B cell (primary cell): Measurements from ENCODE around the gene CPM. TPM values are rescaled to one million over a fixed set of nuclear protein-coding genes. Genes with fewer than 3 reads are reported as not detected.

Experiments used
- ATAC-seq: fragments of 200-7000 bp; cut with Tn5 transposase; one replicate; pipeline ENCODE4 v1.10.0; 2021; ENCODE audit warnings: low read depth, mild to moderate bottlenecking, moderate number of reproducible peaks, moderate library complexity
- CTCF ChIA-PET: fragments of 350-600 bp; sonication (Branson Sonifier 250); formaldehyde crosslinking; loops from one replicate; lab custom pipeline; 2021; ENCODE audit warnings: antibody characterized with exemption, inconsistent platforms; lab: Charles Lee
- POLR2A ChIA-PET: fragments of 350-600 bp; sonication (Branson Sonifier 250); formaldehyde crosslinking; loops from one replicate; lab custom pipeline; 2021; ENCODE audit warnings: antibody characterized with exemption; lab: Charles Lee
- DNase-seq: peaks from one replicate; pipeline ENCODE4 v3.0.0; 2013
- H2AFZ ChIP-seq: 2 replicates; pipeline ENCODE4 v1.6.1; 2012; ENCODE audit warnings: mild to moderate bottlenecking, low read depth, low read length; ENCODE audit not compliant: insufficient read depth, poor library complexity, severe bottlenecking
- H3K27ac ChIP-seq, 2 donors: 1 replicate in 1 of 2; 2 replicates in 1 of 2; pipeline ENCODE4 v1.5.1; 2012 to 2013; ENCODE audit warnings: low read length in 2 of 2, mild to moderate bottlenecking in 2 of 2, moderate library complexity in 1 of 2
- H3K27me3 ChIP-seq, 4 experiments: fragments of 200-600 bp in 1 of 4; sonication (generic) in 1 of 4; replicated peaks in 1 of 4; 1 replicate in 2 of 4; 2 replicates in 2 of 4; pipeline versions ENCODE4 v1.6.1 to v1.7.0; 2013 to 2016; ENCODE audit warnings: low read length in 3 of 4, mild to moderate bottlenecking in 2 of 4, mixed read lengths in 1 of 4, moderate library complexity in 1 of 4; ENCODE audit not compliant: insufficient read depth in 4 of 4, control insufficient read depth in 3 of 4; ENCODE audit errors: control extremely low read depth in 1 of 4
- H3K36me3 ChIP-seq, 2 experiments: replicated peaks in 1 of 2; 1 replicate in 1 of 2; 2 replicates in 1 of 2; pipeline versions ENCODE4 v1.6.1 to v1.7.1; 2013; ENCODE audit warnings: low read length in 1 of 2; ENCODE audit not compliant: insufficient read depth in 2 of 2, control insufficient read depth in 1 of 2; ENCODE audit errors: control extremely low read depth in 1 of 2, extremely low read depth in 1 of 2
- H3K4me1 ChIP-seq, 2 donors: fragments of 200-600 bp in 1 of 2; sonication (generic) in 1 of 2; 1 replicate in 1 of 2; 2 replicates in 1 of 2; pipeline versions ENCODE4 v1.5.1 to v1.6.1; 2013 to 2017; ENCODE audit warnings: low read length in 2 of 2; ENCODE audit not compliant: control insufficient read depth in 2 of 2, insufficient read depth in 2 of 2
- H3K4me2 ChIP-seq: replicated peaks from 2 replicates; pipeline ENCODE3; 2012; ENCODE audit warnings: mild to moderate bottlenecking, low read depth, low read length; ENCODE audit not compliant: poor library complexity, severe bottlenecking
- H3K4me3 ChIP-seq, 5 experiments: fragments of 200-600 bp in 1 of 5; sonication (generic) in 1 of 5; 1 replicate in 3 of 5; 2 replicates in 2 of 5; pipeline versions ENCODE4 v1.5.1 to v1.7.0; 2011 to 2016; ENCODE audit warnings: low read length in 4 of 5, mild to moderate bottlenecking in 4 of 5, low read depth in 2 of 5, control low read depth in 1 of 5, moderate library complexity in 1 of 5; ENCODE audit not compliant: insufficient read depth in 1 of 5; ENCODE audit errors: control extremely low read depth in 1 of 5, extremely low read depth in 1 of 5
- H3K79me2 ChIP-seq: fragments of 200-600 bp; sonication (generic); one replicate; pipeline ENCODE4 v1.6.0; 2016; ENCODE audit warnings: low read length; ENCODE audit not compliant: control insufficient read depth, insufficient read depth
- H3K9ac ChIP-seq: fragments of 200-600 bp; sonication (generic); 2 replicates; pipeline ENCODE4 v1.6.1; 2017; ENCODE audit warnings: mild to moderate bottlenecking, low read length, moderate library complexity
- H3K9me3 ChIP-seq, 3 donors: one replicate each; pipeline versions ENCODE4 v1.6.1 to v1.7.1; 2013; ENCODE audit warnings: low read length in 2 of 3; ENCODE audit not compliant: control insufficient read depth in 2 of 3, insufficient read depth in 1 of 3; ENCODE audit errors: control extremely low read depth in 1 of 3
- H4K20me1 ChIP-seq: 2 replicates; pipeline ENCODE4 v1.6.0; 2012; ENCODE audit warnings: mild to moderate bottlenecking, low read length; ENCODE audit not compliant: insufficient read depth, control insufficient read depth, poor library complexity, severe bottlenecking
- H3K27ac Mint-ChIP-seq: one replicate; pipeline ENCODE4 v1.8.0; 2021; ENCODE audit warnings: mixed read lengths
- H3K27me3 Mint-ChIP-seq: one replicate; pipeline ENCODE4 v1.8.0; 2021; ENCODE audit warnings: mixed read lengths
- H3K4me1 Mint-ChIP-seq: one replicate; pipeline ENCODE4 v1.8.0; 2021; ENCODE audit warnings: mixed read lengths
- H3K4me3 Mint-ChIP-seq: one replicate; pipeline ENCODE4 v1.8.0; 2021; ENCODE audit warnings: mixed read lengths
- H3K9me3 Mint-ChIP-seq: one replicate; pipeline ENCODE4 v1.8.0; 2022; ENCODE audit warnings: mixed read lengths; ENCODE audit not compliant: insufficient read depth
- EZH2 ChIP-seq: IDR thresholded peaks from 2 replicates; pipeline ENCODE4 v1.6.1; 2012; ENCODE audit warnings: borderline replicate concordance, low read depth, mild to moderate bottlenecking, moderate library complexity, low read length; ENCODE audit not compliant: insufficient read depth, poor library complexity, severe bottlenecking
- WGBS: methylation state at CpG from one replicate; pipeline ENCODE4 v1.1.5; 2013; ENCODE audit warnings: missing lambda C conversion rate; ENCODE audit not compliant: insufficient coverage; 5-methylcytosine and 5-hydroxymethylcytosine counted together
- intact Hi-C: fragments of 100-400 bp; cut with micrococcal nuclease; formaldehyde crosslinking; loops from one replicate; pipeline ENCODE4 v1.10.0; 2022
- polyA plus RNA-seq: library from polyadenylated mRNA; depleted of rRNA; stranded (reverse); fragments of >200 nt; gene quantifications from 2 replicates; pipeline ENCODE4 v1.2.3, GENCODE V29; 2012
- total RNA-seq, 2 donors: library from RNA; stranded (reverse); fragments of 120-200 nt in 1 of 2; gene quantifications; 1 replicate in 1 of 2; 2 replicates in 1 of 2; pipeline versions ENCODE4 v1.2.3 to v1.2.4, GENCODE V29; 2013 to 2022
- TF ChIP-seq, protein P1 (sequence below): fragments of 200-600 bp; IDR thresholded peaks from one replicate; pipeline ENCODE4 v1.8.0; 2022; ENCODE audit warnings: antibody characterized with exemption, mild to moderate bottlenecking

Gene CPM
- total and polyA plus RNA-seq, 2 donors (not counting 1 experiment from before 2014, with no cell fraction given): 1.2 to 5.0 TPM

DNA sequence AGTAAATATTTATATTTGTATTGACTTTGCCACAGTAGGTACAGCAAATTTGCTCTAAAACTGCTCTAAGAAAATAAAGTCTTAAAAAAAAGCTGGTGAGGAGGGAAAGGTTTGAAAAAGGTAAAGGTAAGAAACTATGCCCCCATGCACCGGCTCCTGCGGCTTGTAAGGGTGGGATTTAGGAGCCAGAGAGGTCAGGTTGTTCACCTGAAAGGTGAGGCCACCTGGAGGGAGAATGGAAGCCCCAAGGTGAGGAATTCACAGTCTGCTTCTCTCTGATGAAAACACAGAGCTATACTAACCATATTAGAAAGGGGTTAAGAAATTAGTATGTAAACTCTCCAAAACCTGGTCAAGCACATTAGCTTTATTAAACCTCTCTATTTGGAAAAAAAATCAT, 31.8 kb downstream of the CPM start:
- intact Hi-C loops: no loop called here
- no peak overlapping the region for H2AFZ ChIP-seq
- no peaks in the 10 kb centered on the region for H3K36me3 ChIP-seq
- H3K4me2 ChIP-seq: no peak overlapping the region
- TF ChIP-seq, protein P1, sequence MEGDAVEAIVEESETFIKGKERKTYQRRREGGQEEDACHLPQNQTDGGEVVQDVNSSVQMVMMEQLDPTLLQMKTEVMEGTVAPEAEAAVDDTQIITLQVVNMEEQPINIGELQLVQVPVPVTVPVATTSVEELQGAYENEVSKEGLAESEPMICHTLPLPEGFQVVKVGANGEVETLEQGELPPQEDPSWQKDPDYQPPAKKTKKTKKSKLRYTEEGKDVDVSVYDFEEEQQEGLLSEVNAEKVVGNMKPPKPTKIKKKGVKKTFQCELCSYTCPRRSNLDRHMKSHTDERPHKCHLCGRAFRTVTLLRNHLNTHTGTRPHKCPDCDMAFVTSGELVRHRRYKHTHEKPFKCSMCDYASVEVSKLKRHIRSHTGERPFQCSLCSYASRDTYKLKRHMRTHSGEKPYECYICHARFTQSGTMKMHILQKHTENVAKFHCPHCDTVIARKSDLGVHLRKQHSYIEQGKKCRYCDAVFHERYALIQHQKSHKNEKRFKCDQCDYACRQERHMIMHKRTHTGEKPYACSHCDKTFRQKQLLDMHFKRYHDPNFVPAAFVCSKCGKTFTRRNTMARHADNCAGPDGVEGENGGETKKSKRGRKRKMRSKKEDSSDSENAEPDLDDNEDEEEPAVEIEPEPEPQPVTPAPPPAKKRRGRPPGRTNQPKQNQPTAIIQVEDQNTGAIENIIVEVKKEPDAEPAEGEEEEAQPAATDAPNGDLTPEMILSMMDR: no peak
- TF ChIP-seq EZH2: no peak
- no peaks in the 10 kb centered on the region for H3K27me3 ChIP-seq
- no peak overlapping the region for H3K9ac ChIP-seq
- ATAC-seq (no peak), DNase-seq (no peak)
- H4K20me1 ChIP-seq: no peaks in the 10 kb centered on the region
- peaks cover 64% of the 10 kb centered on the region for H3K4me1 Mint-ChIP-seq
- WGBS: 100% methylated on average over 2 of the region's 2 CpGs
- no peaks in the 10 kb centered on the region for H3K9me3 Mint-ChIP-seq
- no peak overlapping the region for H3K4me3 Mint-ChIP-seq
- H3K27me3 Mint-ChIP-seq: no peaks in the 10 kb centered on the region
- peaks cover 2% of the 10 kb centered on the region for H3K79me2 ChIP-seq
- no peak overlapping the region for H3K27ac ChIP-seq
- H3K4me1 ChIP-seq: peaks cover 52 to 54% of the 10 kb centered on the region in 2 donors
- H3K4me3 ChIP-seq: no peak overlapping the region
- peaks cover 0 to 4% (median 0%) of the 10 kb centered on the region in 3 donors for H3K9me3 ChIP-seq
- H3K27ac Mint-ChIP-seq: no peak overlapping the region
- ChIA-PET CTCF (interaction anchor here (1.9 kb wide), 1 partner anchor 10 kb away, joined by 4 read pairs; no protein-coding TSS in a partner anchor), POLR2A (no interaction called here)

DNA sequence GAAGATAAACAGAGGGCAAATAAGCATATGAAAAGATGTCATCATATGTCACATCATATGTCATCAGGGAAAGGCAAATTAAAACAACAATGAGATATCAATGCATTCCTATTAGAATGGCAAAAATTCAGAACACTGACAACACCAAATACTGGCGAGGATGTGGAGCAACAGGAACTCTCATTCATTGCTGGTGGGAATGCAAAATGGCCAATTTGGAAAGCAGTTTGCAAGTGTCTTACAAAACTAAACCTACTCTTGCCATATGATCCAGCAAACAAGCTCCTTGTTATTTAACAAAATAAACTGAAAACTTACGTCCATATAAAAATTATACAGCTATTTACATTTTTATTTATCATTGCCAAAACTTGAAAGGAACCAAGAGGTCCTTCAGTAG, 32.7 kb downstream of the CPM start:
- POLR2A ChIA-PET: no interaction called here
- no peak for ATAC-seq

More for the DNA sequence above, 32.7 kb downstream of the CPM start:
- Histone ChIP-seq H4K20me1 (no peaks in the 10 kb centered on the region), H3K36me3 (no peaks in the 10 kb centered on the region), H3K27ac (no peak overlapping the region), H3K4me2 (no peak overlapping the region), H2AFZ (no peak overlapping the region), H3K9me3 (peaks cover 0 to 4% (median 0%) of the 10 kb centered on the region in 3 donors), H3K4me1 (peaks cover 55 to 62% of the 10 kb centered on the region in 2 donors), H3K27me3 (no peaks in the 10 kb centered on the region), H3K9ac (no peak overlapping the region), H3K79me2 (peaks cover 3% of the 10 kb centered on the region), H3K4me3 (no peak overlapping the region)
- H3K27me3 Mint-ChIP-seq: no peaks in the 10 kb centered on the region
- no peak overlapping the region for H3K27ac Mint-ChIP-seq
- CTCF ChIA-PET: no interaction called here
- intact Hi-C loops: no loop called here
- H3K4me3 Mint-ChIP-seq: no peak overlapping the region
- H3K9me3 Mint-ChIP-seq: no peaks in the 10 kb centered on the region
- WGBS: 100% methylated on average over 1 of the region's 2 CpGs
- H3K4me1 Mint-ChIP-seq: peaks cover 65% of the 10 kb centered on the region
- no peak for DNase-seq
- TF ChIP-seq, protein P1: no peak
- no peak for TF ChIP-seq EZH2
